SK-N-SH (cell line): ENCODE measurements around the gene FSHR.

ENCODE experiments used
- EP300 ChIP-seq, 2 experiments: IDR thresholded peaks; 2 replicates each; pipeline versions ENCODE4 v1.4.0 to v1.6.1; 2012; ENCODE audit warnings: borderline replicate concordance in 1 of 2, low read depth in 1 of 2, low read length in 1 of 2
- GABPA ChIP-seq: IDR thresholded peaks from 2 replicates; pipeline ENCODE4 v1.4.0; 2012; ENCODE audit warnings: low read depth, mild to moderate bottlenecking
- JUND ChIP-seq: IDR thresholded peaks from 2 replicates; pipeline ENCODE4 v1.4.0; 2012
- RAD21 ChIP-seq: IDR thresholded peaks from 2 replicates; pipeline ENCODE4 v1.6.1; 2012; ENCODE audit warnings: mild to moderate bottlenecking, low read length
- TAF1 ChIP-seq: IDR thresholded peaks from 2 replicates; pipeline ENCODE4 v1.6.1; 2012; ENCODE audit warnings: low read depth, mild to moderate bottlenecking, low read length, moderate library complexity, borderline replicate concordance
- TCF12 ChIP-seq: IDR thresholded peaks from 2 replicates; pipeline ENCODE4 v1.4.0; 2012
- TF ChIP-seq, protein P1 (sequence below): IDR thresholded peaks from 2 replicates; pipeline ENCODE4; 2012
- TF ChIP-seq, protein P2 (sequence below): fragments of 200-600 bp; sonication (generic); IDR thresholded peaks from 2 replicates; pipeline ENCODE4 v1.6.1; 2017; ENCODE audit warnings: antibody characterized with exemption, mild to moderate bottlenecking, moderate library complexity
- TF ChIP-seq, protein P3 (sequence below): IDR thresholded peaks from 2 replicates; pipeline ENCODE4 v1.6.1; 2012; ENCODE audit warnings: mild to moderate bottlenecking, low read depth, low read length, moderate library complexity
- TF ChIP-seq, protein P4 (sequence below): fragments of 150-350 bp; IDR thresholded peaks from 2 replicates; pipeline ENCODE4 v1.6.1; 2017; ENCODE audit warnings: antibody characterized with exemption, low read length, low read depth, borderline replicate concordance
- TF ChIP-seq, protein P5 (sequence below): IDR thresholded peaks from 2 replicates; pipeline ENCODE4 v1.4.0; 2012; ENCODE audit warnings: low read depth, borderline replicate concordance
- TF ChIP-seq, protein P6 (sequence below): IDR thresholded peaks from 2 replicates; pipeline ENCODE4 v1.4.0; 2012; ENCODE audit warnings: low read depth

DNA sequence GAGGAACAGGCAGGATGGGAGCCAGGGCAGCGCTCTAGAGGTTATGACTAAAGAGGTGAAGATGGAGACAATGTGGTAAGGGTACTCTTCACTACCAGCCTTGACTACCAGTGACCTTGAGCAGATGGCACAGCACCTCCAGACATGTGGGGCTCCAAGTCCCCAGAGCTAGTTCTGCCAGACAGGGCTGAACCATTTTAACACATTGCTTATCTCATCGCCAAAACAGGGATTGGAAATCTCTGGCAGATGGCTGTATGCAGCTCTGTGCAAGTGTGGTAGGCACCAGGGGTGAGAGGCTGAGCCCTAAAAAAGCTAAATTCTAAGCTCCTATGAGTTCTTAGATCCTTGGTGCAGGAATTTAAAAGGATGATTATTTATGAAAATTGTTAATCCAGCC lies 41.3 kb downstream of the FSHR start:
- TF ChIP-seq TAF1 (no peak), JUND (no peak), GABPA (no peak), RAD21 (no peak), EP300 (IDR thresholded peaks at IDR 0.05; ENCODE audit: borderline replicate concordance in 1 of 2, low read depth in 1 of 2, low read length in 1 of 2) (peak in 1 of 2 experiments; percentile 13; a peak in 1 of 4 replicates), TCF12 (no peak)
- TF ChIP-seq, protein P1, sequence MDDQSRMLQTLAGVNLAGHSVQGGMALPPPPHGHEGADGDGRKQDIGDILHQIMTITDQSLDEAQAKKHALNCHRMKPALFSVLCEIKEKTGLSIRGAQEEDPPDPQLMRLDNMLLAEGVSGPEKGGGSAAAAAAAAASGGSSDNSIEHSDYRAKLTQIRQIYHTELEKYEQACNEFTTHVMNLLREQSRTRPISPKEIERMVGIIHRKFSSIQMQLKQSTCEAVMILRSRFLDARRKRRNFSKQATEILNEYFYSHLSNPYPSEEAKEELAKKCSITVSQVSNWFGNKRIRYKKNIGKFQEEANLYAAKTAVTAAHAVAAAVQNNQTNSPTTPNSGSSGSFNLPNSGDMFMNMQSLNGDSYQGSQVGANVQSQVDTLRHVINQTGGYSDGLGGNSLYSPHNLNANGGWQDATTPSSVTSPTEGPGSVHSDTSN = no peak
- TF ChIP-seq, protein P2, sequence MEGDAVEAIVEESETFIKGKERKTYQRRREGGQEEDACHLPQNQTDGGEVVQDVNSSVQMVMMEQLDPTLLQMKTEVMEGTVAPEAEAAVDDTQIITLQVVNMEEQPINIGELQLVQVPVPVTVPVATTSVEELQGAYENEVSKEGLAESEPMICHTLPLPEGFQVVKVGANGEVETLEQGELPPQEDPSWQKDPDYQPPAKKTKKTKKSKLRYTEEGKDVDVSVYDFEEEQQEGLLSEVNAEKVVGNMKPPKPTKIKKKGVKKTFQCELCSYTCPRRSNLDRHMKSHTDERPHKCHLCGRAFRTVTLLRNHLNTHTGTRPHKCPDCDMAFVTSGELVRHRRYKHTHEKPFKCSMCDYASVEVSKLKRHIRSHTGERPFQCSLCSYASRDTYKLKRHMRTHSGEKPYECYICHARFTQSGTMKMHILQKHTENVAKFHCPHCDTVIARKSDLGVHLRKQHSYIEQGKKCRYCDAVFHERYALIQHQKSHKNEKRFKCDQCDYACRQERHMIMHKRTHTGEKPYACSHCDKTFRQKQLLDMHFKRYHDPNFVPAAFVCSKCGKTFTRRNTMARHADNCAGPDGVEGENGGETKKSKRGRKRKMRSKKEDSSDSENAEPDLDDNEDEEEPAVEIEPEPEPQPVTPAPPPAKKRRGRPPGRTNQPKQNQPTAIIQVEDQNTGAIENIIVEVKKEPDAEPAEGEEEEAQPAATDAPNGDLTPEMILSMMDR = no peak
- TF ChIP-seq, protein P3, sequence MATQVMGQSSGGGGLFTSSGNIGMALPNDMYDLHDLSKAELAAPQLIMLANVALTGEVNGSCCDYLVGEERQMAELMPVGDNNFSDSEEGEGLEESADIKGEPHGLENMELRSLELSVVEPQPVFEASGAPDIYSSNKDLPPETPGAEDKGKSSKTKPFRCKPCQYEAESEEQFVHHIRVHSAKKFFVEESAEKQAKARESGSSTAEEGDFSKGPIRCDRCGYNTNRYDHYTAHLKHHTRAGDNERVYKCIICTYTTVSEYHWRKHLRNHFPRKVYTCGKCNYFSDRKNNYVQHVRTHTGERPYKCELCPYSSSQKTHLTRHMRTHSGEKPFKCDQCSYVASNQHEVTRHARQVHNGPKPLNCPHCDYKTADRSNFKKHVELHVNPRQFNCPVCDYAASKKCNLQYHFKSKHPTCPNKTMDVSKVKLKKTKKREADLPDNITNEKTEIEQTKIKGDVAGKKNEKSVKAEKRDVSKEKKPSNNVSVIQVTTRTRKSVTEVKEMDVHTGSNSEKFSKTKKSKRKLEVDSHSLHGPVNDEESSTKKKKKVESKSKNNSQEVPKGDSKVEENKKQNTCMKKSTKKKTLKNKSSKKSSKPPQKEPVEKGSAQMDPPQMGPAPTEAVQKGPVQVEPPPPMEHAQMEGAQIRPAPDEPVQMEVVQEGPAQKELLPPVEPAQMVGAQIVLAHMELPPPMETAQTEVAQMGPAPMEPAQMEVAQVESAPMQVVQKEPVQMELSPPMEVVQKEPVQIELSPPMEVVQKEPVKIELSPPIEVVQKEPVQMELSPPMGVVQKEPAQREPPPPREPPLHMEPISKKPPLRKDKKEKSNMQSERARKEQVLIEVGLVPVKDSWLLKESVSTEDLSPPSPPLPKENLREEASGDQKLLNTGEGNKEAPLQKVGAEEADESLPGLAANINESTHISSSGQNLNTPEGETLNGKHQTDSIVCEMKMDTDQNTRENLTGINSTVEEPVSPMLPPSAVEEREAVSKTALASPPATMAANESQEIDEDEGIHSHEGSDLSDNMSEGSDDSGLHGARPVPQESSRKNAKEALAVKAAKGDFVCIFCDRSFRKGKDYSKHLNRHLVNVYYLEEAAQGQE = no peak
- TF ChIP-seq, protein P4, sequence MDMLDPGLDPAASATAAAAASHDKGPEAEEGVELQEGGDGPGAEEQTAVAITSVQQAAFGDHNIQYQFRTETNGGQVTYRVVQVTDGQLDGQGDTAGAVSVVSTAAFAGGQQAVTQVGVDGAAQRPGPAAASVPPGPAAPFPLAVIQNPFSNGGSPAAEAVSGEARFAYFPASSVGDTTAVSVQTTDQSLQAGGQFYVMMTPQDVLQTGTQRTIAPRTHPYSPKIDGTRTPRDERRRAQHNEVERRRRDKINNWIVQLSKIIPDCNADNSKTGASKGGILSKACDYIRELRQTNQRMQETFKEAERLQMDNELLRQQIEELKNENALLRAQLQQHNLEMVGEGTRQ = no peak
- TF ChIP-seq, protein P5, sequence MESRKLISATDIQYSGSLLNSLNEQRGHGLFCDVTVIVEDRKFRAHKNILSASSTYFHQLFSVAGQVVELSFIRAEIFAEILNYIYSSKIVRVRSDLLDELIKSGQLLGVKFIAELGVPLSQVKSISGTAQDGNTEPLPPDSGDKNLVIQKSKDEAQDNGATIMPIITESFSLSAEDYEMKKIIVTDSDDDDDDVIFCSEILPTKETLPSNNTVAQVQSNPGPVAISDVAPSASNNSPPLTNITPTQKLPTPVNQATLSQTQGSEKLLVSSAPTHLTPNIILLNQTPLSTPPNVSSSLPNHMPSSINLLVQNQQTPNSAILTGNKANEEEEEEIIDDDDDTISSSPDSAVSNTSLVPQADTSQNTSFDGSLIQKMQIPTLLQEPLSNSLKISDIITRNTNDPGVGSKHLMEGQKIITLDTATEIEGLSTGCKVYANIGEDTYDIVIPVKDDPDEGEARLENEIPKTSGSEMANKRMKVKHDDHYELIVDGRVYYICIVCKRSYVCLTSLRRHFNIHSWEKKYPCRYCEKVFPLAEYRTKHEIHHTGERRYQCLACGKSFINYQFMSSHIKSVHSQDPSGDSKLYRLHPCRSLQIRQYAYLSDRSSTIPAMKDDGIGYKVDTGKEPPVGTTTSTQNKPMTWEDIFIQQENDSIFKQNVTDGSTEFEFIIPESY = no peak
- TF ChIP-seq, protein P6, sequence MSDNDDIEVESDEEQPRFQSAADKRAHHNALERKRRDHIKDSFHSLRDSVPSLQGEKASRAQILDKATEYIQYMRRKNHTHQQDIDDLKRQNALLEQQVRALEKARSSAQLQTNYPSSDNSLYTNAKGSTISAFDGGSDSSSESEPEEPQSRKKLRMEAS = no peak
